ENCODE results near the gene RAB34.

DNA sequence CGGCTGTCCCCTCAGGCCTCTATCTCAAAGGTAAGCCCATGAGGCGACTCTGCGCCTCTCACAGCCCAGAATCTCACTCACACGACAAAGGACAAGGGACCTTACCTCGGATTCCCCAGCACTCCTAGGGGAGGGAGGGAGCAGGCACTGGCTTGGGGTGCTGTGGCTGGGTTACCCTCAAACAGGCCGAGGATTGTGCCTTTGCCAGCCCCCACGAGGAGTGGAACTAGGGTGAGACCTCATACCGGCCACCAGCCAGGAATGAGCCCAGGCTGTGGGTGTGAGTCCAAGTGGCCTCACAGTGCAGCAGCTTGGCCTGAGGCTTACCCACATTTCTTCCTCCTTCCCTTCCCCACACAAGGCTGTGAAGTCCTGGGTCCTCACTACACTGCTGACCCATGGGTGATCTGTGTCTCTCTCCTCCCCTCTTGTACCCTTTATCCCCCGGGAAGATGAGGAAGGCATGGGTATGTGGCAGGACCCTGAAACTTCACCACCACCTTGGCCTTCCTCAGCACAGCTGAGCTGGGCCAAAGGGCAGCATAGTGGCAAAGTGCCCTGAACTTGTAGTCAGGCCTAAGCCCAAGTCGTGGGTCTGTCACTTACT, 11.8 kb downstream of the RAB34 start:
- TF ChIP-seq NRF1 (conservative IDR thresholded peaks at IDR 0.05 in 1 of 2, IDR thresholded peaks at IDR 0.05 in 1 of 2): no peak
- TF ChIP-seq RBM14 (IDR thresholded peaks at IDR 0.05; ENCODE audit: borderline replicate concordance, insufficient read depth, low read depth, low read length): no peak
- TF ChIP-seq ELF2 (CRISPR knock-in tag; IDR thresholded peaks at IDR 0.05): no peak
- no peak for TF ChIP-seq ZBTB5 (IDR thresholded peaks at IDR 0.05)
- TF ChIP-seq YY1 (IDR thresholded peaks at IDR 0.05; ENCODE audit: borderline replicate concordance in 1 of 3, control insufficient read depth in 1 of 3, extremely low read depth in 1 of 3, insufficient read depth in 3 of 3, insufficient read length in 1 of 3, insufficient replicate concordance in 2 of 3, low read depth in 1 of 3, low read length in 2 of 3): no peak
- no peak for TF ChIP-seq CEBPG (CRISPR knock-in tag; IDR thresholded peaks at IDR 0.05)
- TF ChIP-seq CEBPG (tag; conservative IDR thresholded peaks at IDR 0.05 in 1 of 2, IDR thresholded peaks at IDR 0.05 in 1 of 2): no peak
- no peak for TF ChIP-seq CHD1 (IDR thresholded peaks at IDR 0.05; ENCODE audit: low read length)
- no peak for TF ChIP-seq CREB3 (tag; conservative IDR thresholded peaks at IDR 0.05; ENCODE audit: low read depth)
- TF ChIP-seq POLR2AphosphoS5 (IDR thresholded peaks at IDR 0.05; ENCODE audit: control insufficient read depth, insufficient read depth, low read depth, low read length): no peak
